ENCODE measurements around the gene CATSPER4.

Gene CATSPER4

GRCh38 chr1:26164861-26165842 lies 25.2 kb upstream of the CATSPER4 start:
- DNase-seq: no peak

- no peak for DNase-seq
These were observed 23.6 kb upstream of the CATSPER4 start for GRCh38 chr1:26166719-26167281.

- no peak for DNase-seq
These were observed 21.8 kb upstream of the CATSPER4 start, which contains the start of gene C1orf232 for GRCh38 chr1:26168410-26169197. TSS of gene C1orf232 (minus strand) at chr1:26168963. CDS start at chr1:26168499, 464 bp downstream.

GRCh38 chr1:26169198-26169554 lies 21.2 kb upstream of the CATSPER4 start:
- no peak for DNase-seq

- peak; percentile 82 to 86 for DNase-seq
These were observed 20.5 kb upstream of the CATSPER4 start, which contains the start of gene ZNF593 for GRCh38 chr1:26169669-26170471. TSS of gene ZNF593 (plus strand) at chr1:26169908. CDS start at chr1:26169984, 76 bp downstream.

GRCh38 chr1:26170472-26170821 lies 20.0 kb upstream of the CATSPER4 start:
- no peak for DNase-seq

GRCh38 chr1:26171084-26172072 lies 19.0 kb upstream of the CATSPER4 start, which contains the start of gene ZNF593OS:
TSS of gene ZNF593OS (minus strand) at chr1:26171832. CDS start at chr1:26171661, 171 bp downstream.
- no peak for DNase-seq

- DNase-seq: no peak
These were observed 15.1 kb upstream of the CATSPER4 start for GRCh38 chr1:26175346-26175745.

GRCh38 chr1:26177182-26177684 lies 13.2 kb upstream of the CATSPER4 start, which contains the start of gene CNKSR1:
TSS of gene CNKSR1 (plus strand) at chr1:26177491. CDS start at chr1:26177548, 57 bp downstream.
- DNase-seq: no peak

- no peak for DNase-seq
These were observed 10.3 kb upstream of the CATSPER4 start for GRCh38 chr1:26180010-26180506.

- no peak for DNase-seq
These were observed 8.6 kb upstream of the CATSPER4 start for GRCh38 chr1:26181586-26182382.

GRCh38 chr1:26182383-26182696 lies 8.1 kb upstream of the CATSPER4 start:
- no peak for DNase-seq

- DNase-seq: no peak
These were observed 6.3 kb upstream of the CATSPER4 start for GRCh38 chr1:26184086-26184485.

GRCh38 chr1:26184883-26185282 lies 5.5 kb upstream of the CATSPER4 start:
- DNase-seq: no peak

GRCh38 chr1:26187882-26188281 lies 2.5 kb upstream of the CATSPER4 start:
- DNase-seq: no peak

GRCh38 chr1:26188477-26188876 lies 1.9 kb upstream of the CATSPER4 start:
- no peak for DNase-seq

GRCh38 chr1:26189331-26189730 lies 1.1 kb upstream of the CATSPER4 start:
- DNase-seq: no peak

- no peak for DNase-seq
These were observed 589 bp upstream of the CATSPER4 start for GRCh38 chr1:26189751-26190275.

GRCh38 chr1:26191739-26192138 lies 1.3 kb downstream of the CATSPER4 start:
- no peak for DNase-seq

- DNase-seq: no peak
These were observed 5.4 kb downstream of the CATSPER4 start for GRCh38 chr1:26195805-26196204.
